Endothelial cell of umbilical vein (primary cell): ENCODE results near the gene CABP2. TPM values are rescaled to one million over a fixed set of nuclear protein-coding genes. Genes with fewer than 3 reads are reported as not detected.

Source experiments
- BruUV-seq: library from RNA; stranded (reverse); fragments of 400-500 nt; replicated peaks from 2 replicates; lab custom pipeline; 2021; lab: Mats Ljungman, UMichigan
- CTCF ChIA-PET: fragments of 300-600, 350-600 bp; sonication (Branson Sonifier 250); formaldehyde crosslinking; loops from one replicate; lab custom pipeline; 2021; ENCODE audit warnings: antibody characterized with exemption, inconsistent platforms; lab: Charles Lee
- POLR2A ChIA-PET: fragments of 300-600, 350-600 bp; sonication (Branson Sonifier 250); formaldehyde crosslinking; loops from one replicate; lab custom pipeline; 2021; ENCODE audit warnings: antibody characterized with exemption, inconsistent platforms; lab: Charles Lee
- DNase-seq: peaks from one replicate; pipeline ENCODE4 v3.0.0-alpha.2; 2011; ENCODE audit warnings: low read depth, low spot score
- FAIRE-seq: peaks from 2 replicates; lab custom pipeline; 2011; peaks lifted over from hg19 to GRCh38; lab: Jason Lieb, UNC
- H2AFZ ChIP-seq: 2 replicates; pipeline ENCODE4 v1.6.0; 2012; ENCODE audit warnings: low read depth, low read length, control low read depth, inconsistent platforms
- H3K27ac ChIP-seq: 2 replicates; pipeline ENCODE4 v1.5.1; 2011; ENCODE audit warnings: low read depth, mild to moderate bottlenecking, control low read depth, low read length, moderate library complexity; ENCODE audit not compliant: insufficient read depth
- H3K27me3 ChIP-seq, 2 experiments: 2 replicates each; pipeline versions ENCODE4 v1.6.0 to v1.6.1; 2011; ENCODE audit warnings: low read length in 2 of 2, mixed read lengths in 1 of 2; ENCODE audit not compliant: control insufficient read depth in 2 of 2, insufficient read depth in 2 of 2
- H3K36me3 ChIP-seq, 2 experiments: 2 replicates in 1 of 2; 3 replicates in 1 of 2; pipeline ENCODE4 v1.5.1; 2011; ENCODE audit warnings: low read length in 2 of 2, mild to moderate bottlenecking in 1 of 2, moderate library complexity in 1 of 2; ENCODE audit not compliant: control insufficient read depth in 2 of 2, insufficient read depth in 2 of 2; ENCODE audit errors: extremely low read depth in 1 of 2
- H3K4me1 ChIP-seq: 3 replicates; pipeline ENCODE4 v1.5.1; 2011; ENCODE audit warnings: mild to moderate bottlenecking, low read length; ENCODE audit not compliant: control insufficient read depth, insufficient read depth; ENCODE audit errors: extremely low read depth
- H3K4me2 ChIP-seq: 2 replicates; pipeline ENCODE4 v1.6.1; 2011; ENCODE audit warnings: low read length, control low read depth, mixed read lengths; ENCODE audit not compliant: insufficient read depth
- H3K4me3 ChIP-seq, 3 experiments: fragments of 200-600 bp in 1 of 3; sonication (generic), shearing (Covaris generic) in 1 of 3; replicated peaks in 1 of 3; 2 replicates each; pipeline ENCODE4 v1.5.1; 2011 to 2016; ENCODE audit warnings: control low read depth in 3 of 3, low read length in 3 of 3, mild to moderate bottlenecking in 2 of 3, inconsistent platforms in 1 of 3, low read depth in 1 of 3, moderate library complexity in 1 of 3; ENCODE audit not compliant: insufficient read depth in 1 of 3
- H3K79me2 ChIP-seq: 2 replicates; pipeline ENCODE4 v1.6.0; 2012; ENCODE audit warnings: low read length, inconsistent platforms; ENCODE audit not compliant: control insufficient read depth, insufficient read depth
- H3K9ac ChIP-seq: replicated peaks from 2 replicates; pipeline ENCODE3; 2011; ENCODE audit warnings: low read length, control low read depth; ENCODE audit not compliant: insufficient read depth; ENCODE audit errors: extremely low read depth
- H3K9me1 ChIP-seq: replicated peaks from 3 replicates; pipeline ENCODE4 v1.6.0; 2011; ENCODE audit warnings: mild to moderate bottlenecking, low read length; ENCODE audit not compliant: control insufficient read depth, insufficient read depth; ENCODE audit errors: extremely low read depth
- H3K9me3 ChIP-seq: replicated peaks from 2 replicates; pipeline ENCODE4 v1.5.1; 2012; ENCODE audit warnings: low read length, inconsistent platforms; ENCODE audit not compliant: control insufficient read depth, insufficient read depth
- H4K20me1 ChIP-seq: replicated peaks from 2 replicates; pipeline ENCODE3; 2011; ENCODE audit warnings: mild to moderate bottlenecking, low read length; ENCODE audit not compliant: control insufficient read depth, insufficient read depth; ENCODE audit errors: extremely low read depth
- EZH2 ChIP-seq: IDR thresholded peaks from 2 replicates; pipeline ENCODE4 v1.6.1; 2012; ENCODE audit warnings: borderline replicate concordance, low read depth, mild to moderate bottlenecking, moderate library complexity, low read length, inconsistent platforms; ENCODE audit not compliant: severe bottlenecking
- JUN ChIP-seq: IDR thresholded peaks from 2 replicates; pipeline ENCODE4 v1.6.1; 2011; ENCODE audit warnings: borderline replicate concordance, low read depth; ENCODE audit not compliant: insufficient read length, insufficient read depth
- MYC ChIP-seq: IDR thresholded peaks from one replicate; pipeline ENCODE4 v1.6.1; 2011; ENCODE audit warnings: mild to moderate bottlenecking, low read depth, low read length
- POLR2A ChIP-seq: IDR thresholded peaks from 2 replicates; pipeline ENCODE4 v1.6.1; 2012; ENCODE audit warnings: low read depth, mild to moderate bottlenecking, control low read depth, low read length
- POLR2AphosphoS5 ChIP-seq: IDR thresholded peaks from 2 replicates; pipeline ENCODE4 v1.6.1; 2012; ENCODE audit warnings: low read depth, mild to moderate bottlenecking, control low read depth, low read length, moderate library complexity; ENCODE audit not compliant: insufficient read depth
- dilution Hi-C: fragments of 300-500 bp; cut with MboI; formaldehyde crosslinking; loops from one replicate; pipeline ENCODE4 v1.15.0; 2019; ENCODE audit warnings: low sequenced_read_pairs; ENCODE audit not compliant: extremely low pct_ligation_motif_present
- intact Hi-C: fragments of 100-400 bp; cut with micrococcal nuclease; formaldehyde crosslinking; loops from one replicate; pipeline ENCODE4 v1.10.0; 2022
- polyA plus RNA-seq, 4 experiments: library from polyadenylated mRNA; depleted of rRNA in 3 of 4; stranded (reverse) in 3 of 4; unstranded in 1 of 4; fragments of >200 nt; gene quantifications; 2 replicates each; pipeline versions ENCODE4 v1.2.1 to v1.2.3, GENCODE V29; 2011 to 2012; ENCODE audit warnings: missing spikeins in 1 of 4
- total RNA-seq: library from RNA; stranded (reverse); gene quantifications from 2 replicates; pipeline ENCODE4 v1.2.3, GENCODE V29; 2021
- TF ChIP-seq, protein P1 (sequence below), 2 donors: IDR thresholded peaks; 1 replicate in 1 of 2; 2 replicates in 1 of 2; pipeline ENCODE4 v1.5.1; 2011; ENCODE audit warnings: low read length in 2 of 2, mild to moderate bottlenecking in 2 of 2, moderate library complexity in 2 of 2, control low read depth in 1 of 2, inconsistent platforms in 1 of 2, low read depth in 1 of 2; ENCODE audit not compliant: insufficient read depth in 1 of 2; ENCODE audit errors: extremely low read depth in 1 of 2
- TF ChIP-seq, protein P2 (sequence below): IDR thresholded peaks from 2 replicates; pipeline ENCODE4 v1.6.1; 2011; ENCODE audit not compliant: insufficient read depth, insufficient read length

CABP2 gene
- total and polyA plus RNA-seq, 2 donors (not counting 3 experiments of a cell fraction or from before 2014, with no cell fraction given): not detected

DNA sequence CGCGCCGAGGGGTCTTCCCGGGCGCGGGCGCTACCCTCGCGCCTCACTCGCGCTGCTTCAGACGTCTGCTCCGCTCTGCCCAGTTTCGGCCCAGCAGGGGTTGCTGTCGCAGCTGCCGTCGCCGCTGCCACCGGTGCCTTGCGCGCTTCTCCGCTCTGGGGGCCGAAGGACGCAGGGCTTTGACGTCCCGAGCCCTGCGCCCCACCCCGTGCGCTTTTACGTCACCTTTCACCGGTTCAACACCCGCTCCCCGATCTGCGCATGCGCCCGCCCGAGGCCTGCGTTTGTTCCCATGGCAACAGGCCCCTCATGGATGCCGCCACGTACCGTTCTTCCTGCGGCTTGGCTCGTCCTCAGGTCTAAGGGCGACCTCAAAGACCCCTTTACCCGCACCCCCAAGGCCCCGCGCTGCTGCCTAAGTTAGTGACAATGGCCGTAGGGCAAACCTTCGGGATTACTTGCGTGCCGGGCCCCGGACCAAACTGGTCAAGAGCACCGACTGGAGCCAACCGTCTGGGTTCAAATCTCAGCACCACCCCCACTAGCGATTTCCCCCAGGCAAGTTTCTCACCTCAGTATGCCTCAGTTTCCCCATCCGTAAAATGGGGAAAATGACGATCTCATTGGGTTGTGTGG, 14.6 kb downstream of the CABP2 start:
- peak overlapping the region; percentile 92 for H2AFZ ChIP-seq
- FAIRE-seq (no peak), DNase-seq (peak; percentile 97)
- no peaks in the 10 kb centered on the region for H3K9me1 ChIP-seq
- H3K27me3 ChIP-seq: peaks cover 0 to 3% of the 10 kb centered on the region in 2 experiments
- peak overlapping the region; percentile 85 for H3K9ac ChIP-seq
- intact Hi-C loops: loop anchor here (1.0 to 10.0 kb wide), 7 partner anchors 39 to 244 kb away; partner anchors contain the start of genes GPR152, GRK2, GSTP1 and NDUFV1
- POLR2A ChIA-PET: no interaction called here
- CTCF ChIA-PET: no interaction called here
- TSS peak; percentile 71 for BruUV-seq
- no peaks in the 10 kb centered on the region for H3K9me3 ChIP-seq
- peaks cover 36% of the 10 kb centered on the region for H3K4me1 ChIP-seq
- H3K27ac ChIP-seq: peak overlapping the region; percentile 83
- peaks cover 11% of the 10 kb centered on the region for H3K79me2 ChIP-seq
- H3K36me3 ChIP-seq: peaks cover 0 to 4% of the 10 kb centered on the region in 2 experiments
- H4K20me1 ChIP-seq: no peaks in the 10 kb centered on the region
- TF ChIP-seq JUN (no peak), EZH2 (no peak), POLR2AphosphoS5 (peak; percentile 75), POLR2A (peak; percentile 56), MYC (no peak)
- TF ChIP-seq, protein P1, sequence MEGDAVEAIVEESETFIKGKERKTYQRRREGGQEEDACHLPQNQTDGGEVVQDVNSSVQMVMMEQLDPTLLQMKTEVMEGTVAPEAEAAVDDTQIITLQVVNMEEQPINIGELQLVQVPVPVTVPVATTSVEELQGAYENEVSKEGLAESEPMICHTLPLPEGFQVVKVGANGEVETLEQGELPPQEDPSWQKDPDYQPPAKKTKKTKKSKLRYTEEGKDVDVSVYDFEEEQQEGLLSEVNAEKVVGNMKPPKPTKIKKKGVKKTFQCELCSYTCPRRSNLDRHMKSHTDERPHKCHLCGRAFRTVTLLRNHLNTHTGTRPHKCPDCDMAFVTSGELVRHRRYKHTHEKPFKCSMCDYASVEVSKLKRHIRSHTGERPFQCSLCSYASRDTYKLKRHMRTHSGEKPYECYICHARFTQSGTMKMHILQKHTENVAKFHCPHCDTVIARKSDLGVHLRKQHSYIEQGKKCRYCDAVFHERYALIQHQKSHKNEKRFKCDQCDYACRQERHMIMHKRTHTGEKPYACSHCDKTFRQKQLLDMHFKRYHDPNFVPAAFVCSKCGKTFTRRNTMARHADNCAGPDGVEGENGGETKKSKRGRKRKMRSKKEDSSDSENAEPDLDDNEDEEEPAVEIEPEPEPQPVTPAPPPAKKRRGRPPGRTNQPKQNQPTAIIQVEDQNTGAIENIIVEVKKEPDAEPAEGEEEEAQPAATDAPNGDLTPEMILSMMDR (IDR thresholded peaks at IDR 0.05; ENCODE audit: extremely low read depth in 1 of 2, insufficient read depth in 1 of 2, low read depth in 1 of 2, low read length in 2 of 2): no peak
- TF ChIP-seq, protein P2, sequence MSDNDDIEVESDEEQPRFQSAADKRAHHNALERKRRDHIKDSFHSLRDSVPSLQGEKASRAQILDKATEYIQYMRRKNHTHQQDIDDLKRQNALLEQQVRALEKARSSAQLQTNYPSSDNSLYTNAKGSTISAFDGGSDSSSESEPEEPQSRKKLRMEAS: peak; percentile 62
- H3K4me2 ChIP-seq: peak overlapping the region; percentile 75
- peak overlapping the region; percentile 52 to 62 (median 53) for H3K4me3 ChIP-seq
- dilution Hi-C loops: no loop called here
